NCI-H187 treated with DMSO at 0.1 percent for 48 hours (cell line): ENCODE data around the gene SLC38A9.
A peak's percentile ranks its signal among the peaks of the same experiment; 100 is the strongest.
"Not testable (repeated sequence)": the region's sequence is repeated elsewhere in the genome, so short reads cannot be mapped to it uniquely, and the experiment has no call there.

ENCODE experiments used
- DNase-seq: peaks from one replicate; lab custom pipeline; 2025; lab: John Stamatoyannopoulos, UW

Gene SLC38A9

DNA sequence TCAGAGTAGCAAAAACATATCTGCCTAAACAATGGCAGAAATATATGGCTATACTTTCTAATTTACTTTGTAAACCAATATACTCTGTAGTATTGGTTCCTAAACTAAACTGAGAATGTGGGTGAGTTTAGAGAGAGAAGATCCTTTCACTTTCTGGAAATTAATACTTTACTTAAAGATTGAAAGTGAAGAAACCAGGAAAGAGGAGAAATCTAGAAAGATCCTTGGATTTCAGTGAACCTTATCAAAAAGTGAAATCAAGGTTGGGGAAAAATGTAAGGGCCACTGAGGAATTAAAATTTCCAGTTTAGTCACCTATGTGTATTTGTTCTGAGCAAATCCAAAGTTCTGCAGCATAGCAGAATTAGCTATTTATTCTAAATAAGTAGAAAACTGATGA, 5.9 kb downstream of the SLC38A9 start:
- no peak for DNase-seq

DNA sequence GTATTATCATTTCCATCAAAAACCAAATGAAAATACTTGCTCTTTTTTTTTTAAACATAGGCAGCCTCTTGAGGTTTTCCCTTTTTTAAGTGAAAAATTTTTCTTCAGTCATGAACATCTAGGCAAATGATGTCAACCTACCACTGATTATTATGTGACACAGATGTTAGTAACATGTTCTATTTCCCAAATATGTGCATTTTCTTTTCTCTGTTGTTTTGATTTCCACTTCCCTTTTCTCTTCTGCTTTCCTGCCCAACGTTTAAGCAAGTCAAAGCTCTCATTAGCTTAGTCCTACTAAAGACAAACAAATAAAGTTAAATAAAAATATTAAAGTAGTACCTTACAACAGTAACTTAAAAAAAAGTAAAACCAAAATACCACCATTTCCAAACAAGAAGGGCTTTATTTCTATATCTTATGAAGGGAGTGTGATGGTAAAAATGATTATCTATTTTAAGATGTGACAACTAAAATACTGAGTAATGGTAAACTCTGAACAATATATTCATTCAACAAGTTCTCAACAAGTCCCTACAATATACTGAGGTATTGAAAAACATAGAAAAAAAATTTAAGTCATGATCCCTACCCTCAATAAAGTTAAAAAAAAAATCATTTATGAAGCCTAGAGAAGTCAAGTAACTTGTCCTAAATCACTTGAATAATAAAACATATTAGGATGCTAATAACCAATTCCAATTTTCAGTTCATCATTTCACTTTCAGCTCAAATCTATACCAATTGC, 9.4 kb downstream of the SLC38A9 start:
- no peak for DNase-seq

DNA sequence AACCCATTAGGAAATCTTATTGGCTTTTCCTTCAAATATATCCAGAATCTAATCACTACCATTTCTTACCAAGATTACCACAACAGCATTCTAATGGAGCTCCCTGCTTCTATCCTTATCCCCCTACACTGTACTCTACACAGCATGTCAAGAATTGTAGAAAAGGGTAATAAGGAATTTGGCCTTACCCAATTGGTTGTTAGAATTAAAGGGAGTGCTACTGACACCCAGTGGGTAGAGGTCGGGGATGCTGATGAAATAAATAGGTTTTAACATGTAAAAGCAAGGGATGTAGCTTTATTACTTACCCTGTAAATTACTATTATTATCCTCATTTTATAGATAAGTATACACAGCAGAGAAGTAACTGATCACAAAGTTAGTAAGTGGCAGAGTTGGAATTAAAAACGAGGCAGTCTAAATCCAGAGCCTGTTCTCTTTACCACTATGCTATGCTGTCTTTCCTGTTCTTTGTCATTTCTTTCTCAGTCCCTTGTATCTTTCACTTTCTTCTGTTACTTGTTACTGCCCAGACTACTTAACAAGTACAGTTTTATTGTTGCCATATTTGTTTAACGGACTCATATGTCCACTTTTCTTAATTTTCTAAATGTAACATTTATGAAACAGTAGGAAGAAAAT, 10.5 kb downstream of the SLC38A9 start:
- DNase-seq, result no peak

DNA sequence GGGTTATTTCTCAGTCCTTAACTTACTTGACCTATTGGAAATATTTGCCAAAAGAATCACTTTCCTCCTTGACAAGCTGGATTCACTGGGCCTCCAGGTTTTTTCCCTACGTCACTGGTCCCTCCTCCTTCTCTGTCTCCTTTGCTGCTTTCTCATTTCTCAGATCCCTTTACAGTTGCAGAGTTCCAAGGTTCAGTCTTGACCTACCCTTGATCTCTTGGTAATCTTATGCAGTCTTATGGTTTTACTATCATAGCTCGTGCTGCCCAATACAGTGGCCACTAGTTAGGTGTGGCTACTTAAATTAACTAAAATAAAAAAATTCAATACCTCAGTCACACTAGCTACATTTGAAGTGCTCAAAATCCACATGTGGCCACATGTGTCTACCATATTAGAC, 11.4 kb downstream of the SLC38A9 start:
- no peak for DNase-seq

DNA sequence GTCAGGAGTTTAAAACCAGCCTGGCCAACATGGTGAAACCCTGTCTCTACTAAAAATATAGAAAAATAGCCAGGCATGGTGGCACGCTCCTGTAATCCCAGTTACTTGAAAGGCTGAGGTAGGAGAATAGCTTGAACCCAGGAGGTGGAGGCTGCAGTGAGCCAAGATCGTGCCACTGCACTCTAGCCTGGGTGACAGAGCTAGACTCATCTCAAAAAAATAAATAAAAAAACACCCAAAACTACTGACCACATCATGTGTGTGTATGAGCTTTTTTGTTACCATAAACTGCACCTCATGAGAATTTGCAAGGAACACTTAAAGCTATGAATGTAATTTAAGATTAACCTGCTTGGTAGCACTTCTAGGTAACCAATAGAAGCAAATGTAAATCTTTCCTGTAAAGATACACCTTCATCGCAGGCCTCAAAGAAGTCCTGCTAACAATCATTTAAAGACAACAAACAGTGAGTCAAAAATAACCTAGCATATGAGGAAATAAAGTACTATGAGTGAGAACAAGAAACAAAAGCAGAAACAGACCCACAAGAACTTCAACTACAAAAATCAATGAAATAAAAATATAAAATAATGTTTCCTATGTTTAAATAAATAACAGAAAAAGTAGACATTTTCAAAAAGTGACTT, 13.0 kb downstream of the SLC38A9 start:
- DNase-seq, result no peak

DNA sequence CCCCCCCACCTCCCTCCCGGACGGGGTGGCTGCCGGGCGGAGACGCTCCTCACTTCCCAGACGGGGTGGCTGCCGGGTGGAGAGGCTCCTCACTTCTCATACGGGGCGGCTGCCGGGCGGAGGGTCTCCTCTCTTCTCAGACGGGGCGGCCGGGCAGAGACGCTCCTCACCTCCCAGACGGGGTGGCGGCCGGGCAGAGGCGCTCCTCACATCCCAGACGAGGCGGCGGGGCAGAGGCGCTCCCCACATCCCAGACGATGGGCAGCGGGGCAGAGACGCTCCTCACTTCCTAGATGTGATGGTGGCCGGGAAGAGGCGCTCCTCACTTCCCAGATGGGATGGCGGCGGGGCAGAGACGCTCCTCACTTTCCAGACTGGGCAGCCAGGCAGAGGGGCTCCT, 15.4 kb downstream of the SLC38A9 start:
- DNase-seq, result not testable (repeated sequence)

DNA sequence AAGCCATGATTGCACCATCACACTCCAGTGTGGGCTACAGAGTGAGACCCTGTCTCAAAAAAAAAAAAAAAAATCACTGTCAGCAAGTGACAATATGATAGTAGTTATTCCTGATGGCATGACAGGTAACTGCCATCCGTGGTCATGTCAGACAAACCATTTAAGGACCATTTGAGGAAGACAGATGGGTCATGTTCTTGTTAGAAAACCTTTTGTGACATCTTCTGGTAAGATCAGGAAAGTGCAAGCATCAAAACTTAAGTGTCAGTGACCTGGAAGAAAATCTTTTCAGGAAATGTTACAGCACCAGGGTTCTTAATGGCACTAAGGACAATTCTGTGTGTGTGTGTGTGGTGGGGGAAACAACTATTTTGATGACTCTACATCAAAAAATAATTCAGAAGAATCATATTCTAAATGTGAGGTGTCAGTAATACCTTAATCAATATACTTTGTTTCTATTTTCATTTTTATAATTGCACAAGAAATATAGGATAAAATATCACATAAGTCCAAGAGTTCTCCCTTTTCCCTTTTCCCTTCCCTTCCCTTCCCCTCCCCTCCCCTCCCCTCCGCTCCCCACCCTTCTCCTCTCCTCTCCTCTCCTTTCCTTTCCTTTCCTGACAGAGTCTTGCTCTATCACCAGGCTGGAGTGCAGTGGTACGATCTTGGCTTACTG, 17.8 kb downstream of the SLC38A9 start:
- no peak for DNase-seq

DNA sequence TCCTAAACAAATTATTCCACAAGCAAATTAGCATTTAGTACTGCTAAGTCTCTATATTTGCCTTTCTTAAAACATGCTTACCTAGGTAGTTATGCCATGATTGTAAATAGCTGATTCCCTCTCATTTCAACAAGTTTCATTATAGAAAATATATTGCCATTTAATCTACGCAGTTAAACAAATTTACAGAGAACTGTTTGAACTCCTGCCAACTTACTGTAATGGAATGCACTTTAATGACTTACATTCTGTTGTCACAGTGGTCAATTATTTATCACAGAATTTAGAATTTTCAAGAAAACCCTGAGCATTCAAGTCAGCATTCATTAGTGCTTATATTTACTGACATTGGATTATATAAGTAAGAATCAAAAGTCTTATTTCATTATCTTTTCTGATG, 19.6 kb downstream of the SLC38A9 start:
- DNase-seq, result no peak

DNA sequence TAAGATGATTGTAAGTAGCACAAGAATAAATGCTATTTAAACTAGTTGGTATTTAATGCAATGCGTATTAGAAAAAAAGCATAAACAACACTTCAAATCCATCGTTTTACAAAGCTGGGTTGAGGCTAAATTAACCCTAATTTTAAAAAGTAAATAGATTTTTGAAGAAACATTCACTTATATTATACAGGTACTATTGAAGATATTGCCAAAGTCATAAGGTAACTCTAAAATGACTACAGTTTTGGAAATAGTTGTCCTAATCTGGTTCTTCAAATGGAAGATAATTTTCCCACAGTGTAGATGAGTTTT, 20.1 kb downstream of the SLC38A9 start:
- DNase-seq, result no peak

DNA sequence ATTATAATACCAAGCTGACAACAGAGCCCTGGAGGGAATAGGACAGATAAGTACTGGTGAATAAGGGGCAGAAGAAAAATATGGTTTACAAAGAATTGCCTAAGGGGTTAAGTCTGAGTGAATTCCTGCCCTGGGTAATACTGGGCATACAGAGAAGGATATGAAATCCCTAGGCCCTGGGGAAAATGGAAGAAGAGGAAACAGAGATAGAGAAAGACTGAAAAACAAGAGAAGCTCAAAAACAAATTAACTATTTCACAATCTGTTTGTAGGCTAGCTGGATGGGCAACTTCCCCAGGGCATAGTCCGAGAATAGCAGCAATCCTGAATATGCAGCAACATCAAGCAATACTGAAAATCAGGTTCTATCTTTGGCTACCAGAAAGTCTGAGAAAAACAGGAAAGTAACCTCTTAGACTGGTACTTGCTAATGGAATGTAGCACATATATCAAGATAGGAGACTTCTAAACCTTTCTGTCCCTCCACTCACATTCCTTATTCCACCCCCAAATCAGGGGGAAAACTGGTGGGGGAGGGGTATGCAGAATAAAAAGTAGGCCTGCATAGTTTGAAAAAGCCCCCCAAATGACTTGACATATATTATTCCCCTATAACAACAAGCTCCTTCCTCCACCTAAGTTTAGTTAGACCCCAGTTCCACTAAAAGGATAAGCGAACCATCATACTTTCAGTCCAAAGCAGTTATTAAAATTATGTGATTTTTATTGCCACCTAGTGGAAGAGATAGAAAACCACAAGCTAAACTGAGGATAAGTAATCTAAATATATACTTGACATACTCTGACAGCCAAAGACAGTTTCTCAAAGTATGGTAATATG, 20.6 kb downstream of the SLC38A9 start:
- DNase-seq, result peak; percentile 34

DNA sequence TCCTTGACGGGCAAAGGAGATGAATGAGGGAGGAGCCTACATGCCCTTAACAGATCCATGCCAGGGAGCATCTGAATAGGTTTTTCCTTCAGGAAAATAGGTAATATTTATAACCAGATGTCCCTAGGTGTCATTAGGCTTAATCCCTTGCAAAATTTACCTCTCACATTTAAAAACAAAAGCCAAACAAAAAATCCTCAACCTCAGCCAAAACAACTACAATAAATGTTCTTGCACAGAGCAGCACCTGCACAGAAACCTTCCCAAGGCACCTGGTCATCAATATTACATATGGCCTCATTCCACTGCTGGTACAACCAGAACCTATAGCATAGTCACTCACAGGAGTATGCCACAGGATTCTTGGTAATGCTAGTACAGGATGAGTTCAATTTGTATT, 30.1 kb downstream of the SLC38A9 start:
- DNase-seq, result no peak

DNA sequence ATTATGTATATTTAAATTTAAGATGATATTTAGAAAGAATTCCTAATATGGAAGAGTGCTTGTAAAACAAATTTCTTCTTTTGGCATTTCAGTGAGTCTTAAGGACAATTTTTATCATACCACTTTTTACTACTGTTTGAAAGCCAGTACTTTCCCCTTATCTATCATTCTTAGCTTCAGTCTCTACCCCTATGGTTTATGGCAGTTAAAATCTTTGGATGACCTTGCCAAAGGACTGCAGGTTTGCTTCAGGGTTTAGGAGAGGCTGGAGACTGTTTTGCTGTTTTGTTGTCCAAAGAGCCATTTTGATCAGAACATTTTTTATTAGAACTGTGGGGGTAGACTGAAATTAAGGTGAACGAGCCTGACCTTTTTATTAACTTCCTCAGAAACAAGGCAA, 30.8 kb downstream of the SLC38A9 start:
- no peak for DNase-seq

DNA sequence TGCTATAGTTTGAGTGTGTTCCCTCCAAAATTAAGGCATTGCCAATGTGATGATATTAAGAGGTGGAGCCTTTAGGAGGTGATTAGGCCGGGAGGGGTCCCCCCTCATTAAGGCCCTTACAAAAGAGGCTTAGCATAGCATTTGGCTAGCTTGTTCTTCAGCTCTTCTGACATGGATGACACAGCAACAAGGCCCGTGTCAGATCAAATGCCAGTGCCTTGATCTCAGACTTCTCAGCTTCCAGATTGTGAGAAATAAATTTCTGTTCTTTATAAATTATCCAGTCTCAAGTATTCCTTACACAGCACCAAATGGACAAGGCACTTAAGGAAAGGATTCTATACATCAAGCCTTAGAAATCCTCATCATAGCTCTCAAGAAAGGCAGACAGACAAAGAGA, 31.8 kb downstream of the SLC38A9 start:
- DNase-seq, result no peak

DNA sequence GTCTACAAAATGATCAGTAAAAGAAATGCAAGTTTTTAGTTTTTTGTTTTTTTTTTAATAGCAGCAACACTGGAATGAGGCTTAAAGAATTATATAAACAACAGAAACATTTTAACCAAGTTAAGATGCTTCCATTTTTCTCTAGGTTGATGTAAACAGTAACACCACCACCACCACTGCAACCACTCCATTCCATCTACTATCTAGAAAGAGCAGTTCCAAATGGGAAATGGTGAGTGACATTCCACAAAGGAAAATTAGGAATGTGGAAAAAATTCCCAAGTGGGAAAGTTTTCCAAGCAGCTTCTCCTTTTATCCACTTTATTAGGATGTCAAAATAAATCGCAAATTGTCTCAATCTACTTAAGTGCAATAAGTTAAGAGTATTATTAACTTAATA, 32.6 kb downstream of the SLC38A9 start:
- DNase-seq, result no peak

DNA sequence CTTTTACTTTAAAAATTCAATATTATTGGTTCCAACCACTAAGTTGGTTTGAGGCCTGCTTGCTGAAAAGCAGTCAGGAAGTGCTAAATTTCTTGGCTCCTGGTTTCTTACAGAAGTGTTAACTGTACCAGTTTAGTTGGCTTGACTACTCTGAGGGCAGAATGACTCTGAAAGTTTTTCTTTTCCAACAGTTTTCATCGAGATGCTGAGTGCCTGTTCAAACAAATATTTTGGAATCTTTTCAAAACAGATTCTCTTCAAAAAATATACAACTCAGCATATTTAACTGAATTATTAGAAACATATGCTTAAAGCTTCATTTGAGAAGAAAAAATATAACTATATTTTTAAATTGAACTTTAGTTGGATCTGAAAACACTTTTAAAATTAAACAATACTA, 37.0 kb downstream of the SLC38A9 start:
- DNase-seq, result no peak

DNA sequence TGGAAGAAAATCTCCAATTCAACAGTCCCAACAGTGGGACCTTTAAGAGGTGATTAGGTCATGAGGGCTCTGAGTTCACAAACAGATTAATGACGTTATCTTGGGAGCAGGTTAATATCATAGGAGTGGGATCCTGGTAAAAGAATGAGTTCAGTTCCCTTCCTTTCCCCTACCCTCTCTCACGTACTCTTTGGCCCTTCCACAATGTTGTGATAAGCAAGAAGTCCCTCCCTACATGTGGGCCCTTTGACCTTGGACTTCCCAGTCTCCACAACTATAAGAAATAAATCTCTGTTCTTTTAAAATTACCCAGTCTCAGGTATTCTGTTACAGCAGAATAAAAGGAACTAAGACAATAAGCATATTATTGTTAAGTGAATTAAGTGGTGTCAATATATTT, 37.8 kb downstream of the SLC38A9 start:
- no peak for DNase-seq

DNA sequence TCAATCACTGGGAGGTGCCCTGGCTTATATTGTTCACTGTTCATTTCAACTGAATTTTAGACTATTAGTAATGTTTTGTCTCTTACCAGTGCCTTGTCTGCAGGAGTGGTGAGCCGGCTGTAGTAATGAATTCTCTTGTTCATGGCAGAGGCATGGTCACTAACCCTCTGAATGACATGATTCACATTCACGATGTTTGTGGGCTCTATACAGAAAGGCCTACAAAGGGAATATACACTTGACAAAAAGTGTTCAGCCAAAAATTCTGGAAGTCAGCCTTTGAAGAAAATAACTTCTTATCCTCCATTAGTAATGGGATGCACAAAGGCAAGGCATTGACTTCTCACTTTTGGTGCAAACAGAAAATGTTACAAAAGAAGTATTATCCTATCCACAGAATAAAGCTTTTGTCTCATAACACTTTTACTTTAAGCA, 39.6 kb downstream of the SLC38A9 start:
- DNase-seq, result no peak

DNA sequence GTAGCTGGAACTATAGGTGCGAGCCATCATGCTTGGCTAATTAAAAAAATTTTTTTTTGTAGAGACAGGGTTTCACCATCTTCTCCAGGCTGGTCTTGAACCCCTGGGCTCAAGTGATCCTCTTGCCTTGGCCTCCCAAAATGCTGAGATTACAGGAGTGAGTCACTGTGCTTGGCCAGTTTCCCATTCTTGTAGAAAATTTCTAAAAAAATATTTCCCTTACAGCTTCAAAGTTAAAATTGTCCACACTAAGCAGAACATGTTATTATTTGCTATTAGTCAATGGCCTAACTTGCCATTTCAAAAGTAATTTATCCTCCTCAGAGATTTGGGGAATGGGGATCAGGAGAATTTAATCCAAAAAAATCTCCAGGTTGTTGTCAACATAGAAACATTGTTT, 40.1 kb downstream of the SLC38A9 start:
- no peak for DNase-seq

DNA sequence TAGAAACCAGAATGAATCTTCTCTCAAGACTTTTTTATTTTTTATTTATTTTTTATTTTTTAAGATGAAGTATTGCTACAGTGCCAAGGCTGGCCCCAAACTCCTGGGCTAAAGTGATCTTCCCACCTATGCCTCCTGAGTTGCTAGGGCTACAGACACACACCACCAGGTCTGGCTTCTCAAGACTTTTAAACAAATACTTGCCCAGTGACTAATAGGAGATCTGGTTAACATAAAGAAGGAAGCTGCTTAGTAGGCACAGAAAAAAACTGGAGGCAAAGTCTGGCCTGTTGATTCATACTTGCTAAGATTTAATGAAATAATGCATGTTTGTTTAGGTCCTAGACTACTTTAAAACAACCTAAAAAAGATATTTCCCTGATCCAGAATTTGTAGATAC, 43.8 kb downstream of the SLC38A9 start:
- no peak for DNase-seq

DNA sequence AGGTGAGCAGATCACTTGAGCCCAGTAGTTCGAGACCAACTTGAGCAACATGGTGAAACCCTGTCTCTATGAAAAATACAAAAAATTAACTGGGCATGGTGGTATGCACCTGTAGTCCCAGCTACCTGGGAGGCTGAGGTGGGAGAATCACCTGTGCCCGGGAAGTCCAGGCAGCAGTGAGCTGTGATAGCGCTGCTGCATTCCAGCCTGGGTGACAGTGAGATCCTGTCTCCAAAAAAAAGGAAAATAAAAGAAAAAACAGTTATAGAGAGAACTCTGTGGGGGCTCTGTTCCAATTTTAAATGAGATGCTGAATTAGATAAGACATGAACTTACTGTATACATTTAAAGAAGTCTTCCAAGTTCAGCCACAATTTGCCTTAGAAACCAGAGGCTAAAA, 44.2 kb downstream of the SLC38A9 start:
- no peak for DNase-seq

DNA sequence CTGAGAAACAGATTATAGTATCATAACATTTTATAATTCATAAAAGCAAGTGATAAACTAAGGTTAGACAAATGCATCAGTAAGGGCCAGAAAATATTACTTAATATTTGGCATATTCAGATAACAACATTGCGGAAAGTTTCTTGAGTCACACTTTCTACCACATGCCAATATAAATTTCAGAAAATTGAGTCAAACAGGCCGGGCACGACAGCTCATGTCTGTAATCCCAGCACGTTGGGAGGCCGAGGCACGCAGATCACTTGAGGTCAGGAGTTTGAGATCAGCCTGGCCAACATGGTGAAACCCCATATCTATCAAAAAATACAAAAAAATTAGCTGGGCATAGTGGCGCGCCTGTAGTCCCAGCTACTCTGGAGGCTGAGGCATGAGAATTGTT, 47.1 kb downstream of the SLC38A9 start:
- no peak for DNase-seq

DNA sequence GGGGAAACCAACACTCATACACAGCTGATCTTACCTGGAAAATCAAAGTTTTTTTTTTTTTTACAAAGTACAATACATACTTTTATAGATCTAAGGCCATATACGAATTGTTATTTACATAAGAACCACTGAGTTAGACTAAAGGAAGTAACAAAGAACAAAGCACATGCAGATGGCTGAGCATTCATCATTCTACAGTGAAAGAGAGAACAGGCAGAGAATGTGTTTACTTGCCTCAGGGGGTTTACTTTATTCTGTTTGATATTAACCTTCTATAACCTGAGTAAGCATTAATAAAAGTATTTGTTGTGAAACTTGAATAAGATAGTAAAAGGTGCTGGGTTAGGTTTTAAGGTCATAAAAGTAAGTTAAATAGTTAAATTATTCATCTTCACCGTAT, 54.7 kb downstream of the SLC38A9 start:
- no peak for DNase-seq
